Measurements from ENCODE around the gene BMPR1A.
A peak's percentile ranks its signal among the peaks of the same experiment; 100 is the strongest.

Gene BMPR1A

GRCh38 chr10:86756511-86757112 lies at the start of gene BMPR1A:
Gene BMPR1A, plus strand, starts transcription at chr10:86756619. Its CDS starts 119,400 bp downstream, at chr10:86876019.
- H3K27me3 Mint-ChIP-seq: peaks cover 23% of the 10 kb centered on the region
- peaks cover 28% of the 10 kb centered on the region for H3K4me1 Mint-ChIP-seq (ENCODE audit: low read depth)
- H3K4me3 Mint-ChIP-seq: peak within 1 kb of the TSS; percentile 94
- no peaks in the 10 kb centered on the region for H3K36me3 Mint-ChIP-seq
- peak within 1 kb of the TSS; percentile 70 for H3K27ac Mint-ChIP-seq
- no peaks in the 10 kb centered on the region for H3K9me3 Mint-ChIP-seq (ENCODE audit: low read depth)

GRCh38 chr10:86706977-86707376 lies 49.4 kb upstream of the BMPR1A start:
- peaks cover 6% of the 10 kb centered on the region for H3K4me1 Mint-ChIP-seq (ENCODE audit: low read depth)
- H3K27me3 Mint-ChIP-seq: no peaks in the 10 kb centered on the region
- no peaks in the 10 kb centered on the region for H3K9me3 Mint-ChIP-seq (ENCODE audit: low read depth)
- no peak overlapping the region for H3K4me3 Mint-ChIP-seq
- H3K27ac Mint-ChIP-seq: no peak overlapping the region
- no peaks in the 10 kb centered on the region for H3K36me3 Mint-ChIP-seq

GRCh38 chr10:86707505-86707904 lies 48.9 kb upstream of the BMPR1A start:
- H3K4me3 Mint-ChIP-seq: no peak overlapping the region
- H3K4me1 Mint-ChIP-seq (ENCODE audit: low read depth): peaks cover 8% of the 10 kb centered on the region
- H3K27ac Mint-ChIP-seq: no peak overlapping the region
- H3K9me3 Mint-ChIP-seq (ENCODE audit: low read depth): no peaks in the 10 kb centered on the region
- no peaks in the 10 kb centered on the region for H3K36me3 Mint-ChIP-seq
- H3K27me3 Mint-ChIP-seq: no peaks in the 10 kb centered on the region

GRCh38 chr10:86708068-86708782 lies 48.2 kb upstream of the BMPR1A start:
- H3K9me3 Mint-ChIP-seq (ENCODE audit: low read depth): no peaks in the 10 kb centered on the region
- peaks cover 8% of the 10 kb centered on the region for H3K4me1 Mint-ChIP-seq (ENCODE audit: low read depth)
- H3K4me3 Mint-ChIP-seq: no peak overlapping the region
- no peaks in the 10 kb centered on the region for H3K27me3 Mint-ChIP-seq
- no peaks in the 10 kb centered on the region for H3K36me3 Mint-ChIP-seq
- H3K27ac Mint-ChIP-seq: no peak overlapping the region

- no peak overlapping the region for H3K4me3 Mint-ChIP-seq
- no peak overlapping the region for H3K27ac Mint-ChIP-seq
Measured at GRCh38 chr10:86708783-86709380, 47.5 kb upstream of the BMPR1A start.

GRCh38 chr10:86709396-86710185 lies 46.8 kb upstream of the BMPR1A start:
- peak overlapping the region; percentile 91 for H3K4me3 Mint-ChIP-seq
- no peak overlapping the region for H3K27ac Mint-ChIP-seq
- no peaks in the 10 kb centered on the region for H3K9me3 Mint-ChIP-seq (ENCODE audit: low read depth)
- H3K4me1 Mint-ChIP-seq (ENCODE audit: low read depth): peaks cover 8% of the 10 kb centered on the region
- H3K36me3 Mint-ChIP-seq: no peaks in the 10 kb centered on the region
- no peaks in the 10 kb centered on the region for H3K27me3 Mint-ChIP-seq

More at GRCh38 chr10:86708783-86709380, 47.5 kb upstream of the BMPR1A start:
- H3K4me1 Mint-ChIP-seq (ENCODE audit: low read depth): peaks cover 8% of the 10 kb centered on the region
- no peaks in the 10 kb centered on the region for H3K27me3 Mint-ChIP-seq
- H3K36me3 Mint-ChIP-seq: no peaks in the 10 kb centered on the region
- H3K9me3 Mint-ChIP-seq (ENCODE audit: low read depth): no peaks in the 10 kb centered on the region

- Mint-ChIP-seq H3K27ac (peak overlapping the region; percentile 95), H3K4me1 (ENCODE audit: low read depth) (peaks cover 8% of the 10 kb centered on the region), H3K9me3 (ENCODE audit: low read depth) (no peaks in the 10 kb centered on the region), H3K4me3 (peak overlapping the region; percentile 91), H3K27me3 (no peaks in the 10 kb centered on the region), H3K36me3 (no peaks in the 10 kb centered on the region)
Measured at GRCh38 chr10:86710987-86711512, 45.4 kb upstream of the BMPR1A start.

GRCh38 chr10:86711513-86712316 lies 44.7 kb upstream of the BMPR1A start:
- H3K4me1 Mint-ChIP-seq (ENCODE audit: low read depth): peaks cover 8% of the 10 kb centered on the region
- H3K4me3 Mint-ChIP-seq: peak overlapping the region; percentile 86
- H3K27me3 Mint-ChIP-seq: no peaks in the 10 kb centered on the region
- H3K27ac Mint-ChIP-seq: peak overlapping the region; percentile 90
- no peaks in the 10 kb centered on the region for H3K36me3 Mint-ChIP-seq
- no peaks in the 10 kb centered on the region for H3K9me3 Mint-ChIP-seq (ENCODE audit: low read depth)

- Mint-ChIP-seq H3K36me3 (no peaks in the 10 kb centered on the region), H3K4me1 (ENCODE audit: low read depth) (peaks cover 8% of the 10 kb centered on the region), H3K4me3 (peak overlapping the region; percentile 86), H3K9me3 (ENCODE audit: low read depth) (no peaks in the 10 kb centered on the region), H3K27ac (peak overlapping the region; percentile 90), H3K27me3 (no peaks in the 10 kb centered on the region)
Measured at GRCh38 chr10:86712317-86712707, 44.1 kb upstream of the BMPR1A start.

- Mint-ChIP-seq H3K4me3 (no peak overlapping the region), H3K4me1 (ENCODE audit: low read depth) (peaks cover 8% of the 10 kb centered on the region), H3K27ac (no peak overlapping the region), H3K27me3 (peaks cover 3% of the 10 kb centered on the region), H3K9me3 (ENCODE audit: low read depth) (no peaks in the 10 kb centered on the region), H3K36me3 (no peaks in the 10 kb centered on the region)
Measured at GRCh38 chr10:86715156-86715795, 41.1 kb upstream of the BMPR1A start.

GRCh38 chr10:86715836-86716235 lies 40.6 kb upstream of the BMPR1A start:
- no peaks in the 10 kb centered on the region for H3K36me3 Mint-ChIP-seq
- H3K4me1 Mint-ChIP-seq (ENCODE audit: low read depth): peaks cover 4% of the 10 kb centered on the region
- H3K4me3 Mint-ChIP-seq: no peak overlapping the region
- H3K27ac Mint-ChIP-seq: no peak overlapping the region
- H3K9me3 Mint-ChIP-seq (ENCODE audit: low read depth): no peaks in the 10 kb centered on the region
- peaks cover 5% of the 10 kb centered on the region for H3K27me3 Mint-ChIP-seq

- Mint-ChIP-seq H3K9me3 (ENCODE audit: low read depth) (no peaks in the 10 kb centered on the region), H3K4me1 (ENCODE audit: low read depth) (peaks cover 2% of the 10 kb centered on the region), H3K36me3 (no peaks in the 10 kb centered on the region)
Measured at GRCh38 chr10:86716466-86716865, 40.0 kb upstream of the BMPR1A start.

GRCh38 chr10:86718556-86718955 lies 37.9 kb upstream of the BMPR1A start:
- H3K4me1 Mint-ChIP-seq (ENCODE audit: low read depth): peaks cover 5% of the 10 kb centered on the region
- no peak overlapping the region for H3K27ac Mint-ChIP-seq
- no peak overlapping the region for H3K4me3 Mint-ChIP-seq
- H3K27me3 Mint-ChIP-seq: peaks cover 12% of the 10 kb centered on the region
- no peaks in the 10 kb centered on the region for H3K9me3 Mint-ChIP-seq (ENCODE audit: low read depth)
- no peaks in the 10 kb centered on the region for H3K36me3 Mint-ChIP-seq

More at GRCh38 chr10:86716466-86716865, 40.0 kb upstream of the BMPR1A start:
- H3K4me3 Mint-ChIP-seq: no peak overlapping the region
- H3K27me3 Mint-ChIP-seq: peaks cover 9% of the 10 kb centered on the region
- no peak overlapping the region for H3K27ac Mint-ChIP-seq

GRCh38 chr10:86721232-86721631 lies 35.2 kb upstream of the BMPR1A start:
- H3K36me3 Mint-ChIP-seq: no peaks in the 10 kb centered on the region
- H3K4me3 Mint-ChIP-seq: no peak overlapping the region
- H3K4me1 Mint-ChIP-seq (ENCODE audit: low read depth): peaks cover 7% of the 10 kb centered on the region
- H3K9me3 Mint-ChIP-seq (ENCODE audit: low read depth): no peaks in the 10 kb centered on the region
- no peak overlapping the region for H3K27ac Mint-ChIP-seq
- H3K27me3 Mint-ChIP-seq: peaks cover 12% of the 10 kb centered on the region
